GM23338 (cell line): ENCODE results near the gene HSD3B7. TPM values are rescaled to one million over a fixed set of nuclear protein-coding genes. Genes with fewer than 3 reads are reported as not detected.

Source experiments
- ATAC-seq: fragments of 200-7000 bp; cut with Tn5 transposase; 3 replicates; pipeline ENCODE4 v1.9.1; 2020
- DNase-seq: peaks from one replicate; pipeline ENCODE4 v3.0.0-alpha.2; 2015; ENCODE audit warnings: low spot score
- H2AFZ ChIP-seq: fragments of 200-600 bp; sonication (generic); 2 replicates; pipeline ENCODE4 v1.8.0; 2016; ENCODE audit warnings: antibody characterized with exemption, mild to moderate bottlenecking, moderate library complexity
- H3F3A ChIP-seq: fragments of 200-600 bp; sonication (generic); replicated peaks from 2 replicates; pipeline ENCODE4 v1.8.0; 2017; ENCODE audit warnings: antibody characterized with exemption, mixed run types, low read depth
- H3K27ac ChIP-seq: fragments of 200-600 bp; sonication (generic); 2 replicates; pipeline ENCODE4 v1.6.1; 2016; ENCODE audit warnings: low read depth
- H3K27me3 ChIP-seq: fragments of 200-600 bp; sonication (generic); 2 replicates; pipeline ENCODE4 v1.8.0; 2016; ENCODE audit warnings: mild to moderate bottlenecking, mixed run types, moderate library complexity; ENCODE audit not compliant: insufficient read depth
- H3K36me3 ChIP-seq: fragments of 200-600 bp; sonication (generic); 2 replicates; pipeline ENCODE4 v1.8.0; 2016; ENCODE audit warnings: mild to moderate bottlenecking; ENCODE audit not compliant: insufficient read depth
- H3K4me1 ChIP-seq: fragments of 200-600 bp; sonication (generic); 2 replicates; pipeline ENCODE4 v1.8.0; 2016; ENCODE audit warnings: mild to moderate bottlenecking, moderate library complexity; ENCODE audit not compliant: insufficient read depth
- H3K4me2 ChIP-seq: fragments of 200-600 bp; sonication (generic); 2 replicates; pipeline ENCODE4 v1.7.1; 2017; ENCODE audit warnings: mixed run types
- H3K4me3 ChIP-seq: fragments of 200-600 bp; sonication (generic); 2 replicates; pipeline ENCODE4 v1.6.1; 2016; ENCODE audit warnings: mixed run types
- H3K79me2 ChIP-seq: fragments of 200-600 bp; sonication (generic); replicated peaks from 2 replicates; pipeline ENCODE4 v1.8.0; 2017; ENCODE audit warnings: mild to moderate bottlenecking; ENCODE audit not compliant: insufficient read depth
- H3K9me2 ChIP-seq: fragments of 200-600 bp; sonication (generic); 2 replicates; pipeline ENCODE4 v1.8.0; 2017; ENCODE audit not compliant: insufficient read depth
- H4K20me1 ChIP-seq: fragments of 200-600 bp; sonication (generic); replicated peaks from 2 replicates; pipeline ENCODE4 v1.8.0; 2017; ENCODE audit warnings: mild to moderate bottlenecking; ENCODE audit not compliant: insufficient read depth
- H3K27ac Mint-ChIP-seq: 2 replicates; pipeline ENCODE4 v1.8.0; 2020; ENCODE audit warnings: inconsistent platforms, mild to moderate bottlenecking, moderate library complexity, mixed read lengths
- H3K27me3 Mint-ChIP-seq: 3 replicates; pipeline ENCODE4 v1.8.0; 2022; ENCODE audit warnings: low read depth, mild to moderate bottlenecking, moderate library complexity, mixed read lengths, inconsistent platforms; ENCODE audit not compliant: insufficient read depth, poor library complexity
- H3K36me3 Mint-ChIP-seq: 3 replicates; pipeline ENCODE4 v1.8.0; 2021; ENCODE audit warnings: low read depth, mild to moderate bottlenecking, inconsistent platforms, moderate library complexity, mixed read lengths
- H3K4me1 Mint-ChIP-seq: 3 replicates; pipeline ENCODE4 v1.8.0; 2020; ENCODE audit warnings: mild to moderate bottlenecking, inconsistent platforms, mixed read lengths
- H3K4me3 Mint-ChIP-seq: 3 replicates; pipeline ENCODE4 v1.8.0; 2021; ENCODE audit warnings: moderate library complexity, mild to moderate bottlenecking, inconsistent platforms, mixed read lengths
- H3K9me3 Mint-ChIP-seq: 3 replicates; pipeline ENCODE4 v1.8.0; 2020; ENCODE audit warnings: moderate library complexity, mild to moderate bottlenecking, inconsistent platforms, mixed read lengths
- CREB1 ChIP-seq: fragments of 250-450 bp; sonication (Bioruptor Pico); IDR thresholded peaks from 2 replicates; pipeline ENCODE4 v1.5.0; 2020; ENCODE audit warnings: low read depth, mild to moderate bottlenecking, moderate library complexity
- ETS1 ChIP-seq: IDR thresholded peaks from 2 replicates; pipeline ENCODE4 v1.6.1; 2016; ENCODE audit warnings: antibody characterized with exemption
- EZH2 ChIP-seq: fragments of 200-600 bp; sonication (generic); IDR thresholded peaks from one replicate; pipeline ENCODE4 v1.8.0; 2017; ENCODE audit warnings: antibody characterized with exemption, mild to moderate bottlenecking, low read depth; ENCODE audit not compliant: unreplicated experiment
- EZH2phosphoT487 ChIP-seq: fragments of 200-600 bp; sonication (generic); IDR thresholded peaks from one replicate; pipeline ENCODE4 v1.8.1; 2018; ENCODE audit warnings: antibody characterized with exemption; ENCODE audit not compliant: unreplicated experiment
- JUNB ChIP-seq: IDR thresholded peaks from one replicate; pipeline ENCODE4 v1.6.1; 2016; ENCODE audit warnings: antibody characterized with exemption; ENCODE audit not compliant: unreplicated experiment
- NANOG ChIP-seq: IDR thresholded peaks from 2 replicates; pipeline ENCODE4 v1.6.1; 2016; ENCODE audit warnings: antibody characterized with exemption, borderline replicate concordance
- POLR2AphosphoS5 ChIP-seq: IDR thresholded peaks from 2 replicates; pipeline ENCODE4 v1.6.1; 2016; ENCODE audit warnings: antibody characterized with exemption, low read depth
- STAT1 ChIP-seq: IDR thresholded peaks from one replicate; pipeline ENCODE4 v1.6.1; 2016; ENCODE audit warnings: antibody characterized with exemption; ENCODE audit not compliant: unreplicated experiment
- ZNF114 ChIP-seq: fragments of 250-450 bp; sonication (Bioruptor Pico); IDR thresholded peaks from 2 replicates; pipeline ENCODE4 v1.5.0; 2020; ENCODE audit warnings: mild to moderate bottlenecking, moderate library complexity
- ZNF331 ChIP-seq: fragments of 250-450 bp; sonication (Bioruptor Pico); IDR thresholded peaks from 2 replicates; pipeline ENCODE4 v1.5.0; 2020; ENCODE audit warnings: low read depth, mild to moderate bottlenecking, moderate library complexity
- ZNF462 ChIP-seq: fragments of 250-450 bp; sonication (Bioruptor Pico); IDR thresholded peaks from 2 replicates; pipeline ENCODE4 v1.5.0; 2020; ENCODE audit warnings: mild to moderate bottlenecking, moderate library complexity
- polyA plus RNA-seq: library from polyadenylated mRNA; unstranded; fragments of >200 nt; fragmentation: Nextera tagmentation; extraction: Ambion mirVana; gene quantifications from 2 replicates; pipeline ENCODE4 v1.2.1, GENCODE V29; 2016
- total RNA-seq: library from RNA; depleted of rRNA; stranded (reverse); fragments of >200 nt; shearing (Covaris generic); gene quantifications from 2 replicates; pipeline ENCODE4 v1.2.3, GENCODE V29; 2014
- TF ChIP-seq, protein P1 (sequence below): IDR thresholded peaks from one replicate; pipeline ENCODE4 v1.6.1; 2018; ENCODE audit warnings: antibody characterized with exemption; ENCODE audit not compliant: unreplicated experiment
- TF ChIP-seq, protein P2 (sequence below), 2 experiments: fragments of 200-600 bp in 1 of 2; sonication (generic) in 1 of 2; conservative IDR thresholded peaks; 2 replicates each; pipeline versions ENCODE4 v1.5.1 to v1.6.1; 2016 to 2017; ENCODE audit warnings: antibody characterized with exemption in 2 of 2, low read depth in 2 of 2, mild to moderate bottlenecking in 2 of 2, moderate library complexity in 1 of 2

HSD3B7 gene
- total and polyA plus RNA-seq, 2 experiments from 2014 or later, result 4.3 to 12.2 TPM

- Histone ChIP-seq H3K4me1 (no peaks in the 10 kb centered on the region), H3K4me2 (no peak overlapping the region), H3K79me2 (no peaks in the 10 kb centered on the region), H3K27ac (no peak overlapping the region), H3F3A (peaks cover 3% of the 10 kb centered on the region; the same call in 1 of the 2 replicates), H4K20me1 (peaks cover 16% of the 10 kb centered on the region), H3K9me2 (no peaks in the 10 kb centered on the region), H3K27me3 (no peaks in the 10 kb centered on the region), H3K4me3 (no peak overlapping the region), H2AFZ (no peak overlapping the region), H3K36me3 (peaks cover 23% of the 10 kb centered on the region)
- Mint-ChIP-seq H3K4me3 (no peak overlapping the region), H3K27ac (no peak overlapping the region), H3K9me3 (no peaks in the 10 kb centered on the region), H3K36me3 (peaks cover 69% of the 10 kb centered on the region), H3K4me1 (no peaks in the 10 kb centered on the region), H3K27me3 (peaks cover 20% of the 10 kb centered on the region)
- DNase-seq (no peak), ATAC-seq (no peak)
- no peak for TF ChIP-seq POLR2AphosphoS5
- TF ChIP-seq, protein P1, sequence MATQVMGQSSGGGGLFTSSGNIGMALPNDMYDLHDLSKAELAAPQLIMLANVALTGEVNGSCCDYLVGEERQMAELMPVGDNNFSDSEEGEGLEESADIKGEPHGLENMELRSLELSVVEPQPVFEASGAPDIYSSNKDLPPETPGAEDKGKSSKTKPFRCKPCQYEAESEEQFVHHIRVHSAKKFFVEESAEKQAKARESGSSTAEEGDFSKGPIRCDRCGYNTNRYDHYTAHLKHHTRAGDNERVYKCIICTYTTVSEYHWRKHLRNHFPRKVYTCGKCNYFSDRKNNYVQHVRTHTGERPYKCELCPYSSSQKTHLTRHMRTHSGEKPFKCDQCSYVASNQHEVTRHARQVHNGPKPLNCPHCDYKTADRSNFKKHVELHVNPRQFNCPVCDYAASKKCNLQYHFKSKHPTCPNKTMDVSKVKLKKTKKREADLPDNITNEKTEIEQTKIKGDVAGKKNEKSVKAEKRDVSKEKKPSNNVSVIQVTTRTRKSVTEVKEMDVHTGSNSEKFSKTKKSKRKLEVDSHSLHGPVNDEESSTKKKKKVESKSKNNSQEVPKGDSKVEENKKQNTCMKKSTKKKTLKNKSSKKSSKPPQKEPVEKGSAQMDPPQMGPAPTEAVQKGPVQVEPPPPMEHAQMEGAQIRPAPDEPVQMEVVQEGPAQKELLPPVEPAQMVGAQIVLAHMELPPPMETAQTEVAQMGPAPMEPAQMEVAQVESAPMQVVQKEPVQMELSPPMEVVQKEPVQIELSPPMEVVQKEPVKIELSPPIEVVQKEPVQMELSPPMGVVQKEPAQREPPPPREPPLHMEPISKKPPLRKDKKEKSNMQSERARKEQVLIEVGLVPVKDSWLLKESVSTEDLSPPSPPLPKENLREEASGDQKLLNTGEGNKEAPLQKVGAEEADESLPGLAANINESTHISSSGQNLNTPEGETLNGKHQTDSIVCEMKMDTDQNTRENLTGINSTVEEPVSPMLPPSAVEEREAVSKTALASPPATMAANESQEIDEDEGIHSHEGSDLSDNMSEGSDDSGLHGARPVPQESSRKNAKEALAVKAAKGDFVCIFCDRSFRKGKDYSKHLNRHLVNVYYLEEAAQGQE, result no peak
- TF ChIP-seq, protein P2, sequence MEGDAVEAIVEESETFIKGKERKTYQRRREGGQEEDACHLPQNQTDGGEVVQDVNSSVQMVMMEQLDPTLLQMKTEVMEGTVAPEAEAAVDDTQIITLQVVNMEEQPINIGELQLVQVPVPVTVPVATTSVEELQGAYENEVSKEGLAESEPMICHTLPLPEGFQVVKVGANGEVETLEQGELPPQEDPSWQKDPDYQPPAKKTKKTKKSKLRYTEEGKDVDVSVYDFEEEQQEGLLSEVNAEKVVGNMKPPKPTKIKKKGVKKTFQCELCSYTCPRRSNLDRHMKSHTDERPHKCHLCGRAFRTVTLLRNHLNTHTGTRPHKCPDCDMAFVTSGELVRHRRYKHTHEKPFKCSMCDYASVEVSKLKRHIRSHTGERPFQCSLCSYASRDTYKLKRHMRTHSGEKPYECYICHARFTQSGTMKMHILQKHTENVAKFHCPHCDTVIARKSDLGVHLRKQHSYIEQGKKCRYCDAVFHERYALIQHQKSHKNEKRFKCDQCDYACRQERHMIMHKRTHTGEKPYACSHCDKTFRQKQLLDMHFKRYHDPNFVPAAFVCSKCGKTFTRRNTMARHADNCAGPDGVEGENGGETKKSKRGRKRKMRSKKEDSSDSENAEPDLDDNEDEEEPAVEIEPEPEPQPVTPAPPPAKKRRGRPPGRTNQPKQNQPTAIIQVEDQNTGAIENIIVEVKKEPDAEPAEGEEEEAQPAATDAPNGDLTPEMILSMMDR (conservative IDR thresholded peaks at IDR 0.05; ENCODE audit: low read depth in 2 of 2), result no peak
- no peak for TF ChIP-seq ZNF462 (CRISPR knock-in tag)
- TF ChIP-seq ZNF331 (CRISPR knock-in tag), result no peak
- TF ChIP-seq ETS1, result no peak
- no peak for TF ChIP-seq EZH2
- TF ChIP-seq CREB1 (CRISPR knock-in tag), result no peak
- TF ChIP-seq ZNF114 (CRISPR knock-in tag), result no peak
- no peak for TF ChIP-seq EZH2phosphoT487
- TF ChIP-seq JUNB, result no peak
- TF ChIP-seq STAT1, result no peak
- no peak for TF ChIP-seq NANOG
These were observed 8.5 kb upstream of the HSD3B7 start for GRCh38 chr16:30976486-30976885.
